Astrocyte of the cerebellum (primary cell): ENCODE results near the gene EYS.
"Not testable (repeated sequence)": the region's sequence is repeated elsewhere in the genome, so short reads cannot be mapped to it uniquely, and the experiment has no call there.

Source experiments
- DNase-seq: peaks from one replicate; pipeline ENCODE4 v3.0.0-alpha.2; 2011; ENCODE audit warnings: low read depth
- H3K4me3 ChIP-seq: 2 replicates; pipeline ENCODE4 v1.5.1; 2011; ENCODE audit warnings: mild to moderate bottlenecking, low read depth, low read length, moderate library complexity
- CTCF ChIP-seq: IDR thresholded peaks from 2 replicates; pipeline ENCODE4 v1.5.1; 2012; ENCODE audit warnings: low read length, low read depth, moderate library complexity, mild to moderate bottlenecking; ENCODE audit errors: missing control alignments
- in situ Hi-C: cut with HindIII; loops from 2 replicates; pipeline ENCODE4 v1.10.0; 2017; ENCODE audit warnings: low sequenced_read_pairs

Gene EYS

GRCh38 chr6:65399355-65400084 is 307.5 kb downstream of the EYS start:
- no peak overlapping the region for H3K4me3 ChIP-seq
- TF ChIP-seq CTCF: no peak
- DNase-seq: no peak
- in situ Hi-C loops: no loop called here

DNA sequence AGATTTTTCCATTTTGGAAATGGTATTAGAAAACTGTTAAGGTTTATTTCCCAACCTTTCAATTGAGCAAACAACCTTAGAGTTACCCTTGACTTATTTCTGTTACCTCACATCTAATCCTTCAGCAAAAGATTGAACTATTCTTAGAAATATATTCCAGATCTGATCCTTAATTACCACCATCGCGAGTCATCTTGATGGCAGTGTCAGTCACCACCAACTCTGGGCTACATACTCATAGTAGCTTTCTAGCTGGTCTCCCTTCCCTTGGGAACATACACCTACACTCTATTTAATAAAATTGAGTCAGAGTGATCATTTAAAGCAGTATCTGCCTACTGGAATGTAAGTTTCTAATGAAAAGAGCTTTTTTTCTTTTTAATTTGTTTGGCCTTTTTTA is 308.2 kb downstream of the EYS start:
- in situ Hi-C loops: no loop called here
- H3K4me3 ChIP-seq: no peak overlapping the region
- no peak for DNase-seq
- TF ChIP-seq CTCF: no peak

DNA sequence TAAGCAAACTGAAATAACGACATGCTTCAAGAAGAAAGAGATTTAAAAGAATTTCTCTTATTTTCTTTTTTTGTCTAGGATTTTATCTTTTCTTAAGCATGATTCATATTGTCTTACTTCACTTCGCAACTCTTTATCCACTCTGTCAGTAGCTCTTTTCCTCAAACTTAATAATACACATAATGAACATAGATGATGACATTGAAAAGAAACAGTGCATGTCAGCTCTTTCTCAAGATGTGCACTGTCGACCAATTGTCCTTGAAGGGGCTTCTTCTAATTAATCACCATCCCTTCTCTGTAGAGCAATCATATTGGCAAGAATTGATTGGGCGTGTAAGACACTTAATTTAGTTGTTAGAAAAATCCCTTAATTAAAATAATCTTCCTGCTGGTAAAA is 356.5 kb downstream of the EYS start:
- in situ Hi-C loops: no loop called here
- no peak overlapping the region for H3K4me3 ChIP-seq
- DNase-seq: no peak
- no peak for TF ChIP-seq CTCF

- DNase-seq, H3K4me3 ChIP-seq, in situ Hi-C loops: not testable (repeated sequence)
These were observed 404.4 kb downstream of the EYS start for GRCh38 chr6:65302655-65303054.

DNA sequence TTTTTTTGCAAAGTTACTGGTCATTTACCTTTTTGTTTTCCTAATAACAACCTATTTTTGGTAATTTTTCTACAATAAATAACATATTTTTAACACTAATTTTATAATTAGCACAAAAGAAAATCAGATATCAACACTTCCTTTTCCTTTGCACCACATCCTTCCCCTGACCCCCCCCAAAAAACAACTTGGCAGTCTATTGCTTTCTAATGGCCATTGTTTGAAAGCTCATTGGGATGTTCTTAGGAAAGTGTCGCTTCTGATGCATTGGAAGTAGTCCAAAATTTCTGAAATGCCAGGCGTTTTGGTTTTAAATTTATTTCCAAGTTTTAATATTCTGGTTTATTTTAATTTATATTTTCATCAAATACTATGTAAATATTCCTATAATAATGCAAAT is 407.8 kb downstream of the EYS start:
- DNase-seq: no peak
- TF ChIP-seq CTCF: no peak
- in situ Hi-C loops: no loop called here
- no peak overlapping the region for H3K4me3 ChIP-seq

DNA sequence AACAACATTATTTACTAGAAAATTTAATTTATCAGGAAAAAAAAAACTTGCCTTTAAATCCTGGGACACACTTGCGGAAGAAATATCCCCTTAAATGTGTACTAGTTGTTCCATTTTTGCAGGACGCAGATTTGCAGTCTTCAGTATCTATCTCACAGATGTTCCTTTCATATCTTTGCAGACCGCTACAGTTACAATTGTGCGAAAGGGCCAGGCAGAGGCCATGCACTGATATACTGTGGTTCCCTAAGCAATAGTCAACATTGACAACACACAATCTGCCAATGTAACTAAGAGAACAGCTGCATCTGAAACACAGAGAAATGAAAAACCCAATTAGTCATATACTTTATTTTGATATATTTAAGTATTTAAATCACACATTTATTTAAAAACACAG is 411.2 kb downstream of the EYS start:
- no peak for TF ChIP-seq CTCF
- no peak for DNase-seq
- in situ Hi-C loops: no loop called here
- H3K4me3 ChIP-seq: no peak overlapping the region

GRCh38 chr6:65289491-65289890 is 417.5 kb downstream of the EYS start:
- TF ChIP-seq CTCF: no peak
- peak; percentile 73 for DNase-seq
- in situ Hi-C loops: no loop called here
- H3K4me3 ChIP-seq: no peak overlapping the region
